Ovary (tissue), 9 donors: ENCODE measurements around the gene GPRIN2. TPM values are rescaled to one million over a fixed set of nuclear protein-coding genes. Genes with fewer than 3 reads are reported as not detected.

Experiments
- DNase-seq, 5 donors: peaks; one replicate each; pipeline ENCODE4 v3.0.0-alpha.2; 2019 to 2020
- H3K27ac ChIP-seq, 2 donors: fragments of 200-600 bp; one replicate each; pipeline versions ENCODE4 v1.5.1 to v1.8.0; 2019 to 2022
- H3K27me3 ChIP-seq: fragments of 200-600 bp; one replicate; pipeline ENCODE4 v1.8.0; 2022
- H3K36me3 ChIP-seq: fragments of 200-600 bp; sonication (generic); one replicate; pipeline ENCODE4 v1.5.1; 2019
- H3K4me1 ChIP-seq: one replicate; pipeline ENCODE4 v1.8.1; 2013; ENCODE audit warnings: mild to moderate bottlenecking, moderate library complexity; ENCODE audit not compliant: insufficient read depth
- H3K4me3 ChIP-seq: fragments of 200-600 bp; sonication (generic); one replicate; pipeline ENCODE4 v1.5.1; 2017
- H3K9me3 ChIP-seq, 2 donors: fragments of 200-600 bp in 1 of 2; sonication (generic) in 1 of 2; one replicate each; pipeline versions ENCODE4 v1.5.1 to v1.8.1; 2013 to 2019; ENCODE audit warnings: mild to moderate bottlenecking in 1 of 2, moderate library complexity in 1 of 2
- EP300 ChIP-seq: sonication (generic); formaldehyde crosslinking; IDR thresholded peaks from one replicate; pipeline ENCODE4 v1.6.1; 2017; ENCODE audit warnings: antibody characterized with exemption
- POLR2A ChIP-seq: fragments of 450-650 bp; IDR thresholded peaks from one replicate; pipeline ENCODE4 v1.6.1; 2017; ENCODE audit warnings: antibody characterized with exemption, mild to moderate bottlenecking, moderate library complexity
- WGBS, 3 donors: extraction: QIAGEN DNeasy Blood & Tissue Kit in 1 of 3; methylation state at CpG; one replicate each; pipeline versions ENCODE4 v1.1.5 to v1.1.7; 2013 to 2017; 5-methylcytosine and 5-hydroxymethylcytosine counted together
- intact Hi-C, 4 donors: fragments of 100-400 bp; cut with DNase I; formaldehyde crosslinking; loops; one replicate each; pipeline versions ENCODE4 v1.11.0 to v1.15.1; 2022 to 2023
- polyA plus RNA-seq, 2 donors: library from polyadenylated mRNA; stranded (reverse); fragments of 200-250 nt in 1 of 2; fragments of 350-450 nt in 1 of 2; fragmentation: Illumina TruSeq in 1 of 2; extraction: RNeasy Lipid Tissue Mini Kit (QIAGEN cat#74804) in 1 of 2; gene quantifications; one replicate each; pipeline ENCODE4 v1.2.3, GENCODE V29; 2013 to 2014
- total RNA-seq, 7 donors: library from RNA; depleted of rRNA in 2 of 7; stranded (reverse); fragments of >200 nt in 2 of 7; fragmentation: NEBNext Ultra II Directional in 3 of 7; extraction: Animal tissue kit (Norgen Biotek cat#: 25700) in 3 of 7; gene quantifications; one replicate each; pipeline versions ENCODE4 v1.1.0 to v1.2.4, GENCODE V29; 2016 to 2023
- TF ChIP-seq, protein P1 (sequence below), 3 donors: fragments of 450-650 bp in 2 of 3; fragments of 200-600 bp in 1 of 3; IDR thresholded peaks; one replicate each; pipeline versions ENCODE4 v1.5.1 to v1.8.0; 2016 to 2022; ENCODE audit warnings: antibody characterized with exemption in 3 of 3, mild to moderate bottlenecking in 1 of 3
- donor health status: DM: no; HTN: no; CAD: no; lungs with moderate emphysema.
- donor health status: DM: no; HTN: no; CAD: no.
- donor health status: Bipolar disorder and iron deficiency.
- donor health status: DM: yes; HTN: yes; CAD: no.
- donor health status: DM: no; HTN: no; CAD: no.
- donor health status: DM: yes; HTN: yes; CAD: no.

Gene GPRIN2
- total and polyA plus RNA-seq, 9 donors = 0.22 to 2.4 (median 0.61) TPM; not detected in 4

DNA sequence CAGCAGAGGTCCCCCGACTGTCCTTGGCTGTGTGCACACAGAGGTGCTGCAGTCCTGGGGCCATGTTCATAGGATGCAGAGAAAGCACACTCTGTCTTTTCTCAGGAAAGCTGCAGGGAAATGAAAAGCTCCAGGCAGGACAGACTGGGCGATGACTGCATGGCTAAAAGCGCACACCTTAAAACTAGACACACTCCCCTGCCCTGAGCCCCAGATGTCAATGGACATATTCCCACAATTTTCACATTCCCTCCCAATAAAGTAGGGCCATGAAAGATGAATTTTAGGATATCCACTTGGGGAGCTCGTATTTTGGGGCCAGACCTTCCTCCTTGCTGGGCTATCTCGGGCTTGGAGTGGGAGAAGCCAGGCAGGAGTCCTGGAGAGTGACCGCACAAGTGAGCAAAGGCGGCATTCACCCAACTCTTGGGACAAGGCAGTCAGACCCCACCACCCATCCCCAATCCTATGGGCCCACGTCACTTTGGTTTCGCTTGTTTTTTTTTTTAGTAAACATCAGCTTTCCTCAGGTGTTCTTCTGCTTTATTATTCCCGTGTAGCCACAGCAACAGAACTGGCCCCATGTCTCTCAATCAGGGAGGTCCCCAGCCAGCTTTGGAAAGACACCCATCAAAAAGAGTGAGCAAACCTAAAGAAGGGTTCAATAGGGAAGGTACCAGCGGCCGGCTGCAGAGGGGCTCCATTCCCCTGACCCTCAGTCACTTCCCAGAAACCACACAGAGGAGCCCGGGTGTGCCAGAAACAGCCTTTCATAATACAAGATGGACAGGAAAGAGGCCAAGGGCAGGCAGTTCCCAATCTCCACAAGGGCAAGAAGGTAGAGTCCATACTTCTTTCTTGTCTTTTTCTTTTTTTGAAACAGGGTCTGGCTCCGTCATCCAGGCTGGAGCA is 12.7 kb downstream of the GPRIN2 start:
- 91% methylated on average over 14 of the region's 14 CpGs for WGBS, 3 donors
- no peaks in the 10 kb centered on the region for H3K36me3 ChIP-seq
- no peak overlapping the region for H3K4me3 ChIP-seq
- H3K9me3 ChIP-seq = no peaks in the 10 kb centered on the region
- TF ChIP-seq POLR2A (no peak), EP300 (no peak)
- TF ChIP-seq, protein P1, sequence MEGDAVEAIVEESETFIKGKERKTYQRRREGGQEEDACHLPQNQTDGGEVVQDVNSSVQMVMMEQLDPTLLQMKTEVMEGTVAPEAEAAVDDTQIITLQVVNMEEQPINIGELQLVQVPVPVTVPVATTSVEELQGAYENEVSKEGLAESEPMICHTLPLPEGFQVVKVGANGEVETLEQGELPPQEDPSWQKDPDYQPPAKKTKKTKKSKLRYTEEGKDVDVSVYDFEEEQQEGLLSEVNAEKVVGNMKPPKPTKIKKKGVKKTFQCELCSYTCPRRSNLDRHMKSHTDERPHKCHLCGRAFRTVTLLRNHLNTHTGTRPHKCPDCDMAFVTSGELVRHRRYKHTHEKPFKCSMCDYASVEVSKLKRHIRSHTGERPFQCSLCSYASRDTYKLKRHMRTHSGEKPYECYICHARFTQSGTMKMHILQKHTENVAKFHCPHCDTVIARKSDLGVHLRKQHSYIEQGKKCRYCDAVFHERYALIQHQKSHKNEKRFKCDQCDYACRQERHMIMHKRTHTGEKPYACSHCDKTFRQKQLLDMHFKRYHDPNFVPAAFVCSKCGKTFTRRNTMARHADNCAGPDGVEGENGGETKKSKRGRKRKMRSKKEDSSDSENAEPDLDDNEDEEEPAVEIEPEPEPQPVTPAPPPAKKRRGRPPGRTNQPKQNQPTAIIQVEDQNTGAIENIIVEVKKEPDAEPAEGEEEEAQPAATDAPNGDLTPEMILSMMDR (IDR thresholded peaks at IDR 0.05) = no peak
- intact Hi-C loops = no loop called here
- peak in 3 of 5 donors; percentile 11 to 25 (median 12) for DNase-seq
- no peak overlapping the region for H3K27ac ChIP-seq
- no peaks in the 10 kb centered on the region for H3K27me3 ChIP-seq
- H3K4me1 ChIP-seq = peaks cover 10% of the 10 kb centered on the region

DNA sequence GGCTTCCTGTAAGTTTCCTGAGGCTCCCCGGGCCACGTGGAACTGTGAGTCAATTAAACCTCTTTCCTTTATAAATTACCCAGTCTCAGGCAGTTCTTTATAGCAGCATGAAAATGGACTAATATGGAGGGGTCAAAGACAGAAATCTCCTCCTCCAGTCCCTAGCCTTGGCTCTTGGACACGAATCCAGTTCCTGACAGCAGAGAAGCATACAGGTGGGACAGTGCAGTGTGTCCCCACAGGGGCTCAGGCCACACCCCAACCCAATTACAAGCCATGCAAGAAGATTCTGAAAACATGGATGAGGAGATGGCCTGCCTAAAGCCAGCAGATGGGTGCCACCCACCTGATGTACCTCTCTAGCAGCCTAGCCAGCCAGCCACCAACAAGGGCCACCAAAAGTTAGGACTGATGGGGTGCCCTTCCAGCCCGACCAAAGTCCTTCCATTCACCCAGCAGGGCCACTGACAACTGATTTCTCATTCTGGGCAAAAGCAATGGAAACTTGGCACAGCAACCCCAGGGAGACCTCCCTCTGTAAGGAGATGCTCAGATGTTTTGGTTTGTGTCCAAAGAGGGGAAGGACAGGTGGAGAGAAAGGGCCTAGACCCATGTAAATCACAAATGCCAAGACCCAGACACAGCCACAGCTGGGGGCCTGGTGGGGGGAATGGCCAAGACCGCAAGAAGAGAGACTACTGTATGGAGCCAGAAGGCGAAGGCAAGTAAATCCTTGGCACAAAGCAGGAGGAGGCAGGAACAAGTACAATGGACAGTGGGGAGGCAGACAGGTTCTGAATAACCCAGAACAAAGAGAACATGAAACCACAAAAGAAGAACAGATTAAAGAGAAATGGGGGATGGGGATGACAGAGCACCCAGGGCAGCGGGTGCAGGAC is 13.6 kb downstream of the GPRIN2 start:
- intact Hi-C loops = no loop called here
- no peak overlapping the region for H3K27ac ChIP-seq
- DNase-seq = peak in 4 of 5 donors; percentile 6 to 31 (median 11)
- 89 to 93% (median 91%) methylated on average over 7 of the region's 7 CpGs for WGBS, 3 donors
- H3K4me3 ChIP-seq = no peak overlapping the region
- no peaks in the 10 kb centered on the region for H3K36me3 ChIP-seq
- no peaks in the 10 kb centered on the region for H3K9me3 ChIP-seq
- TF ChIP-seq EP300 (no peak), POLR2A (no peak)
- TF ChIP-seq, protein P1 (IDR thresholded peaks at IDR 0.05) = no peak
- peaks cover 10% of the 10 kb centered on the region for H3K4me1 ChIP-seq
- H3K27me3 ChIP-seq = no peaks in the 10 kb centered on the region

DNA sequence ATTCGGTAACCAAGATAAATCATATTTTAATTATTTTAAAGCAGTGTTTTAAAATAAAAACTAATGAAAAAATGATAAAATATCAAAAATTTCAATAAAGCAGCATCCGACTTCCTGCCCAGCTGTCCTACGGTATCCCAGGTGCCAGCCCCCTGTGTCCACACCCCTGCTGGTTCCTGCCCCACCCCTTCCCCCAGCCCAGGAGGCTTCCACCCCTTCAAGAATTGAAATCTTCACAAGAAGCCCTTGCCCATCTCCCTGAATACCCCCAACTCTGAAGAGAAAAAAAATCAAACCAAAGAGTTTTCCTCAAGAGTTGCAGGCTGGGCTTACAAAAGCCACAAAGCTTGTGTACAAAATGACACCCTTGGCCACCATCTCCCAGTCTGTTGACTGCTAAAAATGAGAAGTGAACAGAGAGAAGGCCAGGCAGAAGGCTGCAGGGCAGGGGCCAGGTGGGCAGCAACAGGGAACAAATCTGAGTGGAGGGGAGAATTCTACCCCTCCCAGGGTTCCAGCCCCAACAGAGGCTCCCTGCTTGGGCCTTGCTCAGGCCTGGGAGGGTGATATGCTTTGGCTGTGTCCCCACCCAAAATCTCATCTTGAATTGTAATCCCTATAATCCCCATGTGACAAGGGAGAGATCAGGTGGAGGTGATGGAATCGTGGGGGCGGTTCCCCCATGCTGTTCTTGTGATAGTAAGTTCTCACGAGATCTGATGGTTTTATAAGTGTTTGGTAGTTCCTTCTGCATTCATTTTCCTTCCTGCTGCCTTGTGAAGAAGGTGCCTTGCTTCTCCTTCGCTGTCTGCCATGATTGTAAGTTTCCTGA is 14.5 kb downstream of the GPRIN2 start:
- WGBS, 3 donors = 82 to 90% (median 86%) methylated on average over 7 of the region's 7 CpGs
- Histone ChIP-seq H3K4me1 (peaks cover 10% of the 10 kb centered on the region), H3K27me3 (no peaks in the 10 kb centered on the region), H3K27ac (no peak overlapping the region), H3K9me3 (no peaks in the 10 kb centered on the region), H3K4me3 (no peak overlapping the region), H3K36me3 (no peaks in the 10 kb centered on the region)
- intact Hi-C loops = no loop called here
- peak in 4 of 5 donors; percentile 4 to 21 (median 10) for DNase-seq
- TF ChIP-seq, protein P1 (IDR thresholded peaks at IDR 0.05) = no peak
- no peak for TF ChIP-seq POLR2A
- no peak for TF ChIP-seq EP300
